Measurements from ENCODE around the gene SORCS2.

The SORCS2 gene

DNA sequence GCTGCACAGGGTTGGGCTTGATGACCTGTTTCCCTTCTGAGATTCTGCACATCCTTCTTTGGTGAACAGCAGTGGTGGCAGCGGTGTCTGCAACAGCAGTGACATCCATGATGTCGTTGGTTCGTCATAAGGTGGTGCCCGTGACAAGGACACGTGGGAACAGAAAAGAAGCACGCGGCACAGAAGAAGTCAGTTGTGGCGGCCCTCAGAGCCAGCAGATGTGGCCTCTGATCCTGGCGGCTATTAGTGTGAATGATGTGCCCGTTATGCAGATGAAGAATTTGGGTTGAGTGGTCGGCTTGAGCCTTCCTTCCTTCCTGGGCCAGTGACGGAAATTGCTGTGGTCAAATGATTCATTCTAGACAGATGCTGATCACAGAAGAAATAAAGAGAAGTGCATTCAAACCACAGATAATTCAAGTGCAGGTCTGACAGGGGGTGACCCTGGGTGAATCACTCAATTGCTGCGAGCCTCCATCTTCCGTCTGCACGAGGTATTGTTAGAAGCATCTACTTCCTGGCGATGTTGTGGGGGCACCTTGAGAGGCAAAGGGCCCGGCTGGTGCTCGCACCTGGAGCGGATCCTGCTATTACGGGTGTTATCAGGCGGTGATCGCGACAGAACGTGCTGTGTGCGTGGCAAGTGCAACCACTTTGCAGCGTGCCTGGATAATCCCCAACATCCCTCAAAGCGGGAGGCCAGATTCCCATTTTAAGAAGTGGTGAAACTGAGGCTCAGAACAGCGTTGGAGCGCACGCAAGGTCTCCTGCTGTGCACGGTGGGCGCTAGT lies 457.6 kb downstream of the SORCS2 start:
- H3K4me3 ChIP-seq (ENCODE audit: control insufficient read depth, low read depth, low read length) = no peak overlapping the region
- DNase-seq (ENCODE audit: low read depth) = peak; percentile 81
- TF ChIP-seq, protein P1, sequence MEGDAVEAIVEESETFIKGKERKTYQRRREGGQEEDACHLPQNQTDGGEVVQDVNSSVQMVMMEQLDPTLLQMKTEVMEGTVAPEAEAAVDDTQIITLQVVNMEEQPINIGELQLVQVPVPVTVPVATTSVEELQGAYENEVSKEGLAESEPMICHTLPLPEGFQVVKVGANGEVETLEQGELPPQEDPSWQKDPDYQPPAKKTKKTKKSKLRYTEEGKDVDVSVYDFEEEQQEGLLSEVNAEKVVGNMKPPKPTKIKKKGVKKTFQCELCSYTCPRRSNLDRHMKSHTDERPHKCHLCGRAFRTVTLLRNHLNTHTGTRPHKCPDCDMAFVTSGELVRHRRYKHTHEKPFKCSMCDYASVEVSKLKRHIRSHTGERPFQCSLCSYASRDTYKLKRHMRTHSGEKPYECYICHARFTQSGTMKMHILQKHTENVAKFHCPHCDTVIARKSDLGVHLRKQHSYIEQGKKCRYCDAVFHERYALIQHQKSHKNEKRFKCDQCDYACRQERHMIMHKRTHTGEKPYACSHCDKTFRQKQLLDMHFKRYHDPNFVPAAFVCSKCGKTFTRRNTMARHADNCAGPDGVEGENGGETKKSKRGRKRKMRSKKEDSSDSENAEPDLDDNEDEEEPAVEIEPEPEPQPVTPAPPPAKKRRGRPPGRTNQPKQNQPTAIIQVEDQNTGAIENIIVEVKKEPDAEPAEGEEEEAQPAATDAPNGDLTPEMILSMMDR (IDR thresholded peaks at IDR 0.05; ENCODE audit: control insufficient read depth, insufficient read depth, low read depth, low read length, missing control alignments) = no peak

DNA sequence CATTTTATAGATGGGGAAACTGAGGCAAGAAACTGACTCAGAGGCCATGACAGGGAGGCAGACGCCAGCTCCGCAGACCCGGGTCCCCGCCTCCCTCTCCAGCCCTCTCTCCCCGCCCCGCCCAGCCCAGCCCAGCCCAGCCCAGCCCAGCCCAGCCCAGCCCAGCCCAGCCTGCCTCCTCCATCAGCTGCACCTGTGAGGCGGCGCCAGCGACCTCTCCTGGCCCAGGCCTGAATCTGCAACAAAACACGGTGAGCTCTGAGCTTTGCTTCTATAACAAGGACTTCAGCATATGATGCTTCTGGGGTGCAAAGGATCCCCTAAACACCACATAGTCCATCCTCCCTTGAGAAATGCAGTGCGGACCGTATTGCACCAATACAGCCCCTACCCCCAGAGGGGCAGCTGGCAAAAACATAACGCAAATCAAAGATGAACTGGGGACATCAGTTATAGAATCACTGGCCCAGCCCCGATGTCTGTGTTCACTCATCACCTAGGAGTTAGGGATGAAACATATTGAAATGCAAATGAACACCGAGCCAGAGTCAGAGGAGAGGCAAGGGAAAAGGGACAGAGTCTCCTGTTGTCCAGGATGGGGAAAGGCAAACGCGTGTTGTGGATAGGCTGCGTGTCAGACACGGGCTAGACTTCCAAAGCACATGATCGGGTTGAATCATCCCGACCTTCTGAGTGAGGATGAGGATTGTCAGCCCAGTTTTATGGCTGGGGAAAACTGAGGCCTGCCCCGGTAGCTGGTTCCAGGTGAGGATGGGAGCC lies 458.5 kb downstream of the SORCS2 start:
- TF ChIP-seq, protein P1 (IDR thresholded peaks at IDR 0.05; ENCODE audit: control insufficient read depth, insufficient read depth, low read depth, low read length, missing control alignments) = no peak
- no peak for DNase-seq (ENCODE audit: low read depth)

DNA sequence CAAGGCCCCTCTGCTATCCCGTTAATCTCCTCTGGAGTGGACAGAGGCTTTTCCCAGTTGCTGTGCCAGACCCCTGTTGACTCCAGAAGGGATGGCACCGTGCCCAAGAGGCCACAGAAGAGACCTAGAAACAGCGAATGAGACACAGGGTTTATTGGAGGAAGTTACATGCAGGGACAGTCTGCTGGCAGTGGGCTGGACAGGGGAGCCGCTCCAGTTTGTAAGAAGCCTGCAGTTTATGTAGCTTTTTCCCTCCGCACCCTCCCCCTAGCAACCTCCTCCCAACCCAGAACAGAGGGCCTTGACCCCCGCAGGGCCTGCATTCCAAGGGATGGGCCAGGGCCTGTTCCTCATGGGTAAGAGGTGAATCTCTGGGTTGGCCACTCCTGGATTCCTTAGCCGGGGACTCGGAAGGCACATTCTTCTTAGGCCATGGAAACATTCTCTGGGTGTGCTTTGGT lies 459.2 kb downstream of the SORCS2 start:
- TF ChIP-seq, protein P1 (IDR thresholded peaks at IDR 0.05; ENCODE audit: control insufficient read depth, insufficient read depth, low read depth, low read length, missing control alignments) = no peak
- H3K4me3 ChIP-seq (ENCODE audit: control insufficient read depth, low read depth, low read length) = no peak overlapping the region
- DNase-seq (ENCODE audit: low read depth) = no peak

More for the DNA sequence above, 458.5 kb downstream of the SORCS2 start:
- no peak overlapping the region for H3K4me3 ChIP-seq (ENCODE audit: control insufficient read depth, low read depth, low read length)

- TF ChIP-seq, protein P1 (IDR thresholded peaks at IDR 0.05; ENCODE audit: control insufficient read depth, insufficient read depth, low read depth, low read length, missing control alignments) = no peak
- no peak for DNase-seq (ENCODE audit: low read depth)
- no peak overlapping the region for H3K4me3 ChIP-seq (ENCODE audit: control insufficient read depth, low read depth, low read length)
Measured at GRCh38 chr4:7652006-7652405, 459.7 kb downstream of the SORCS2 start.

GRCh38 chr4:7652451-7652881 lies 460.1 kb downstream of the SORCS2 start:
- TF ChIP-seq, protein P1 (IDR thresholded peaks at IDR 0.05; ENCODE audit: control insufficient read depth, insufficient read depth, low read depth, low read length, missing control alignments) = no peak
- no peak for DNase-seq (ENCODE audit: low read depth)
- no peak overlapping the region for H3K4me3 ChIP-seq (ENCODE audit: control insufficient read depth, low read depth, low read length)

GRCh38 chr4:7652906-7653305 lies 460.6 kb downstream of the SORCS2 start:
- TF ChIP-seq, protein P1 (IDR thresholded peaks at IDR 0.05; ENCODE audit: control insufficient read depth, insufficient read depth, low read depth, low read length, missing control alignments) = no peak
- no peak overlapping the region for H3K4me3 ChIP-seq (ENCODE audit: control insufficient read depth, low read depth, low read length)
- DNase-seq (ENCODE audit: low read depth) = no peak
